Stimulated activated CD4-positive, alpha-beta T cell treated with anti-CD3 and anti-CD28 coated beads, Interleukin-4, amount 100 ng/mL, for 48 hours (primary cell): ENCODE results near the gene CACNB2.

ENCODE experiments used
- DNase-seq, 2 donors: peaks; one replicate each; pipeline ENCODE4 v3.0.0-alpha.2; 2020; ENCODE audit warnings: low read depth in 2 of 2

The CACNB2 gene

GRCh38 chr10:18334116-18334867 is 194.1 kb downstream of the CACNB2 start:
- DNase-seq: no peak

DNA sequence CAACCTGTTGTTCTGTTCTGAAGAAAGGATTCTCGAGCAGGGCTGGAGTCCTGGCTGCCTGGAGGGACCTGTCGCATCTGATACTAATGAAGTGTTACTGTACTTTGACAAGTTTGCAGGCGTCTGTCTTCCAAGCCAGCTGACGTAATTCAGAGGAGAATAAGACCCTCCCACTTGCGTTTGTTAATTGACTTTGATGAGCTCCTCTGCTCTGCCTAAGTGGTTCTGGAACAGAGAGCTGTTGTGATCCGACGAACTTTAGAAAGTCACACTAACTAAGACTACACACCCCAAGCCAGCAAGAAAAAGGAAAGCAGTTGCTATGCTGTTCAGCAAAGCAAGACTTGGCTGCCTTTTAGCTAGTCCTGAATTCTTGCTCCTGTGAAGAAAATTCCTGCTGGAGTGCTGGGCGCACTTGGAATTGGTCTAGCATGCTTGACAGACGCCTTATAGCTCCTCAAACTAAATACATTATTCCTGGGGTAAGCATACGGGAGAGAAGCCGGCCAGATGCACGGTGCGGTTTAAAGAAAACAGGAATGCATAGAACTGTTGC is 200.3 kb downstream of the CACNB2 start:
- no peak for DNase-seq

DNA sequence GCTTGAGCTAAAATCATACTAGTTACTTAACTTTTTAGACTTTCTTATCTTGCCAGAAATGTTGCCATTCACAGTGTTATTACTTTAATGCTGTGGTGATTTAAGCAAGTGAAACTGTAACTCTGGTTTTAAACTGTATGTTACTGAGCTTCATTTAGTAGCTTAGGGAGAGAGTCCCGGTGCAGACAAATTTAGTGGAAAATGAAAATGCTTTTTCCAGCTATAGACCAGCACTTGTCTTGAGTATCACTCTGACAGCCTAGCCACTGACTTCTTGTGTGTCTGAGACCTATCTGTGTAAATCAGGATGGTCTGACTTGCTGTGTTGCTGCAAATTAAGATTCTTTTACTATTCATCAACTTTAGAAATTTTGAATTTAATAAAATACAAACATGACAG is 200.8 kb downstream of the CACNB2 start:
- DNase-seq: no peak

DNA sequence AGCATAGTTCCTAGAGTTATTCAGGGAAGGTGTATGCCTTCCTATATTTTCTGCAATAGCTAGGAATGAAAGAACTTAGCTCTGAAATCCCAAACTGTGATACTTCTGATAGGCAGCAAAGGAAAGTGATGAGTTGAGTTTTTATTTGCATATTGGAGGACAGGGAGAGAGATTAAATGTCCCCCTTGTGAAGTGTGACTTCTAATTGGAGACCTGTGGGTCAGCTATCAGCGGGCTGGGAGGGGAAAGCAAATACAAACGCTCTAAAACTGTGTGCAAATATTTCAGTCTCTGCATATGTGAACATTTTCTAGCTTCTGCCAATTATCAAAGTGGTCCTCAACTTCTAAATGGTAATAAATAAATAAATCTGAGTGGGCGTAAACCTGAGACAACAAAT is 203.3 kb downstream of the CACNB2 start:
- no peak for DNase-seq

- DNase-seq: no peak
These were observed 205.1 kb downstream of the CACNB2 start for GRCh38 chr10:18345308-18345707.

DNA sequence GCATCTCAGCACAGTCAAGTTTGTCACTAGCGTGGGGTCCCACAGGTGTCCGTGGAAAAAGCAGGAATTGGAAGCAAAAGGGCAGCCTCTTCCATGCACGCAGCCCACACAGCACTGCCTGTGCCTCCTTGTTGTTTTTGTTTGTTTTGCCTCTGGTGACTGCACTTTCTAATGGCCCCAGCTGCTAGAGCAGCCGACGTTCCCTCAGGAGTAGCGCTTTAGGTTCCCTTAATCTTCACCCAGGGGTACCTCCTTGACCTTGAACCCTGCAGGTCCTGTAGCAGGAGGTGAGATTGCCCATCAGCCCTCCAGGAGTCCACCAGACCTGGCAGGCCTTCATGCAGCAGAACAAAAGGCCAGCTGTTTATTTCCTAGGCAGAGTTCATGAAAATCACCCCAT is 210.1 kb downstream of the CACNB2 start:
- DNase-seq: no peak

DNA sequence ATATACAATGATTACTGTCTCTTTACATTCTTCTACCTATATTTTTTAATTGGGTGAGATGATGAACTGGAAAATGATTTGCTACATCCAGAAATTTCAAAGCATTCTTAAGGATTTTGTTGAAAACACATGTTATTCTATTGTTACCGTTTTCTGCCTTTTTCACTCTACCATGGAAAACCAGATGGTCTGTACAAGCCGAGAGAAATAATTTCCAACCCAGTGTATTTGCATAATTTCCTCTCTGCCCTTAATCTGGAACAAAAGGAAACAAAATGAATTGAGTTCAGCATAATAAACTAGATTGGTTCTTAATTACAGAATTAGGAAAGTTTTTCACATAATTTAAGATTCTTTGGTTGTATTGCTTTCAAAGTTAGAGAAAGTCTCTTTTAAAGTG is 211.2 kb downstream of the CACNB2 start:
- no peak for DNase-seq

DNA sequence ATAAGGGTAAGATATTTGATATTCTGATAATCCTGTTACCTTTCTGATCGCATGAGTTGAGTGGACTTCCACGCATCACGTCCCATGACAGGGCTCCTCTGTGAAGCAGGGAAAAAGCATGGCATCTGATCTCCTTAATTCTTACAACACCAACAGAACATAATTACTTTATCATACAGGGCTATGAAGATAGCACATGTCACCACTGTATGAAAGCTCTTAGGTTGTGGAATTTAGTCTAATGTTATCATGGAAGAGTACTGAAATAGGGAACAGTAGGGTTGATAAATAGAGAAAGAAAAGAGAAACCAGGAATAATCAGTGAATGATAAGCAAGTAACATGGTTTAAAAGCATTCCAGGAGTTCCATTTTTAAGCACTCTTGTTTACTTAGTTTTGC is 212.0 kb downstream of the CACNB2 start:
- DNase-seq: no peak

- no peak for DNase-seq
These were observed 219.6 kb downstream of the CACNB2 start for GRCh38 chr10:18359812-18360211.

DNA sequence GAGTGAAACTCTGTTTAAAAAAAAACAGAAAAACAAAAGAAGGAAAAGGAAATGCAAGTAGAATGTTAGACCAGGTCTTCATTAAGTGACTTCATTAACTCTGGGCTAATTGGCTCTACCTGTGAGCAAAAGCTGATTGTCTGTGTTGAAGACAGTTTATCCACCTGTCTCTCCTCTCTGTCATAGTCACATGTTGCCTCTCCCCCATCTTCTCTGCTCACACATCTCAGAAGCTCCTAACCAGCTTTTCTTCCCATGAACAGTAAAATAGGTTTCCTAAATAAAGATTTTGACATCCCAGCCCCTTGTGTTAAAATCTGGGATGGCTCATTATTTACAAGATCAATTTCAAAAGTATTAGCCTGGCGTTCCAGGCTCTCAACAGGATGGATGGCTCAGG is 222.7 kb downstream of the CACNB2 start:
- DNase-seq: no peak

GRCh38 chr10:18364987-18365775 is 225.0 kb downstream of the CACNB2 start:
- DNase-seq: no peak

- DNase-seq: no peak
These were observed 227.6 kb downstream of the CACNB2 start for GRCh38 chr10:18367840-18368239.

DNA sequence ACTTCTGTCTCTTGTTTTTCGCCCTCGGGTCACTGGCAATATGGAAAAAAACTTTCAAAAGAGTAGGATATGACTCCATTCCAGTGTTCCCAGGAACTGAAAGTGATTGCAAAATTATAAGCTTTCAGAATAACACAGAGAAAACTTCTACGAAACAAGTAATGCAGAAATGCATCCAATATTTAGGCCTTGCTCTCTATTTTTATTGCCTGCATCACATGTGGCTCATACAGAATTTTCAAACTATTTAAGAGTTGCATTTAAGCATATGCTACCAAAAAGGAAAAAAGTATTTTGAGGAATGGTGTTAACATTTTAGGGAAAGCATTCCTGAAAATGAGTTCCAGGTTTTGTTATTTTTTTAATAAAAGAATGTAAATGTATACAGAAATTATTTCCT is 228.0 kb downstream of the CACNB2 start:
- DNase-seq: no peak

DNA sequence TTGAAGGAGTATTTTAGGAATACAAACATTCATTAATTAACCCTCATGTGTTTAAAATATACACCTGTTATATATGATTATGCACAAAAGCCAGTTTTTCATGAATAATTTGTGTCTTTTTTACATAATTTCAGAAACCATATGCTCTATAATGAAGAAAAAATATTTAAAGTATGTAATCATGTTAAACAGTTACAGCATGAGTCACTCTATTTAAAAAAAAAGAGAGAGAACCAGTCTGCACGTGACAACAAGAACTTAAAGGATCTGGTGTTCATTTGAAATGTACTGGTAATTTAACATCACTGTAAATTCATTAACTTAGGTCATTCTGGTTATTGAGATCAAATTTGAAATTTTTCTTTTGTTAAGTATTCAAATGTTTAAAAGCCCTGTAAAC is 228.5 kb downstream of the CACNB2 start:
- DNase-seq: no peak

- DNase-seq: no peak
These were observed 229.7 kb downstream of the CACNB2 start for GRCh38 chr10:18369859-18370473.

DNA sequence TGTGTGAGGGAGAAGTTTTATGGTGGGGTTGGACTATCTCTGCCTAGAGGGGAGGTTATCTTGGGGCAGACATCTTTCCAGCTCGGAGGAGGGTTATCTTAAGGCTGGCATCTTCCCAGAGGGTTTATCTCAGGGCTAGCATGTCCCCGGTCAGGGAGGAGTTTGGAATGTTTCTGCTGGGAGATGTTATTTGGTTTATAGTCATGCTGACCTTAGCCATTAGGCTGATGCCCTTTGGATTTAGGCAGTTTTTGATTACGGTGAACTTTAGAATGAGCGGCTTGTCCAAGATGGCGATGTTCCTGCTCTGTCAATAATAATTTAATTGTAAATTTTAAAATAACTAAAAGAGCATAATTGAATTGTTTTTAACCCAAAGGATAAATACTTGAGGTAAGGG is 236.4 kb downstream of the CACNB2 start:
- DNase-seq: no peak

DNA sequence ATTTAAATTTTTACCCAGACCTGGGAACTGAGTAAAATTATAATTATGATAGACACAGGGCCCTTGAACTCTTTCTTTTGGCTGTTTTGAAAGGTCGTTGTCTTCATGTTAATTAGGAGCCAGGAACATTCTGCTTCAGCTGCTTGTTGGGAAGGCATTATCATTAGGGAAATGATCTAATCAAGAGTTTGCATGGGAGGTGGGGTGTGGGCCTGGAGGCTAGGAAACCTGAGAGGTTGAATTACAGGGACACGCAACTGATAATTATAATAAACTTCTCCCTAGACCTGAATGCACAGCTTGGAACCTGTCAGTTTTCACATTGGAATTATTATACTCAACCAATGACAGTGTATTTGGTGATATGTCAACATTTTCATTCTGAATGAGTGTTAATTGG is 237.7 kb downstream of the CACNB2 start:
- no peak for DNase-seq

DNA sequence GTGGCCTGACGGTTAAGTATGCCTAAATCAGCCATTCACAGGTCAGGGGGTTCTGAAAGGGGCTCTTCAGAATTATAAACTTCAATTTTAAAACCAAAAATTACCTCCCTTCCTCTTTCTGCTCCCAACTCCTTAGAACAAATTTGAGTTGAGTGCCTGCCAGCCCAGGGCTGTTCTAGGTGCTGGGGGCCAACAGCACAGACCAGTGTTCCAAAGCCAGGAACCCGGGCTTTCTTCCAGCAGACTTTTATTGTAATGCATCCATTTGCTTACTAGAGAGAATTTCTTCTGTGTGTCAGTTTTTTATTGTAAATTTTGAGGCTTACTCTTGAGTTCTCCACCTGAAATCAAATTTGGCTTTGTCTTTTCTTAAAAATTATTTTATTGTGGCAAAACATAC is 238.5 kb downstream of the CACNB2 start:
- DNase-seq: no peak

- no peak for DNase-seq
These were observed 241.5 kb downstream of the CACNB2 start for GRCh38 chr10:18381679-18382078.

- no peak for DNase-seq
These were observed 257.7 kb downstream of the CACNB2 start for GRCh38 chr10:18397906-18398305.

GRCh38 chr10:18399158-18399557 is 258.9 kb downstream of the CACNB2 start:
- no peak for DNase-seq

DNA sequence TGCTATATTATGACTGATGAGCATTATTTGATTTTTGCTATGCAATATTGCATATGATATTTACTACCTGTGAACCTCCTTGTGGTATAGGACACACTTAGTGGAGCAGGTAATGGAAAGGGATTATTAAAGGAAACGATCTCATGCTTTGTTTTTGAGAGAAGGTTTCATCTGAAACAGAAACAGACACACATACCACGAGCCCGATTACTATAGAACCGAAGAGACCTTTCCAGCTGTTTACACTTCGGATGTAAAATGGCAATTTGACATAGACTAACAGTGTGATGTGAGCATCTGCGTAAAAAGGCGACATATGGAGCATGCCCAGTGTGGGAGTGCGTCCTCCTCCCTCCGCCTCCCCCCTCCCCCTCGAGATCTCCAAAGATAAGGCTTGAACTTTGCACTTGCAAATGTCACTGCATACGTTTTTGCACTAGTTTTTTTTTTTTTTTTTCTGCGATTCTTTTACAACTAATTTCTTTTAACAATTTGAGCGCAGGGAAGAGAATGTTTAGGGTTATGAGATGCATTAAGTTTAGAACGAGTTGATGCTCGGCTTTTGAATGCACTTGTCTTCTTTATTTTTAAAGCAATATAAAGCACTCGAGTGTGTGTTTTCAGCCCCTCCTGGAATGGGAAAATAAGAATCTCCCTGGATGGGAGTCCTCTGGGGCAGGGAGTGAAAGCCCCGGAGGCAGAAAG is 260.1 kb downstream of the CACNB2 start:
- no peak for DNase-seq
